SK-N-DZ (cell line): ENCODE results near the gene PKP4.
"Not testable (repeated sequence)": the region's sequence is repeated elsewhere in the genome, so short reads cannot be mapped to it uniquely, and the experiment has no call there.

Source experiments
- DNase-seq: peaks from one replicate; pipeline ENCODE4 v3.0.0-alpha.2; 2015; ENCODE audit warnings: low spot score

Gene PKP4

GRCh38 chr2:158464426-158465281 is 7.9 kb downstream of the PKP4 start:
- no peak for DNase-seq

GRCh38 chr2:158467248-158467647 is 10.5 kb downstream of the PKP4 start:
- no peak for DNase-seq

- not testable (repeated sequence) for DNase-seq
Observed at GRCh38 chr2:158472829-158473228, 16.1 kb downstream of the PKP4 start.

GRCh38 chr2:158473300-158473699 is 16.5 kb downstream of the PKP4 start:
- DNase-seq: not testable (repeated sequence)

- DNase-seq: no peak
Observed at GRCh38 chr2:158473719-158474392, 17.1 kb downstream of the PKP4 start.

GRCh38 chr2:158474526-158475011 is 17.8 kb downstream of the PKP4 start:
- DNase-seq: not testable (repeated sequence)

- no peak for DNase-seq
Observed at GRCh38 chr2:158477202-158477601, 20.4 kb downstream of the PKP4 start.

GRCh38 chr2:158478237-158478636 is 21.5 kb downstream of the PKP4 start:
- DNase-seq: no peak

- DNase-seq: no peak
Observed at GRCh38 chr2:158478816-158479215, 22.1 kb downstream of the PKP4 start.

GRCh38 chr2:158481116-158481515 is 24.4 kb downstream of the PKP4 start:
- DNase-seq: no peak

GRCh38 chr2:158482594-158482993 is 25.8 kb downstream of the PKP4 start:
- no peak for DNase-seq

GRCh38 chr2:158484892-158485556 is 28.3 kb downstream of the PKP4 start:
- DNase-seq: no peak

- no peak for DNase-seq
Observed at GRCh38 chr2:158486150-158486969, 29.6 kb downstream of the PKP4 start.

- no peak for DNase-seq
Observed at GRCh38 chr2:158486970-158487325, 30.2 kb downstream of the PKP4 start.

GRCh38 chr2:158487419-158487818 is 30.7 kb downstream of the PKP4 start:
- DNase-seq: no peak

- no peak for DNase-seq
Observed at GRCh38 chr2:158488442-158489216, 31.9 kb downstream of the PKP4 start.

- no peak for DNase-seq
Observed at GRCh38 chr2:158489366-158490112, 32.8 kb downstream of the PKP4 start.

GRCh38 chr2:158491072-158491471 is 34.3 kb downstream of the PKP4 start:
- DNase-seq: no peak

GRCh38 chr2:158493458-158493857 is 36.7 kb downstream of the PKP4 start:
- DNase-seq: no peak

GRCh38 chr2:158495175-158495574 is 38.4 kb downstream of the PKP4 start:
- DNase-seq: no peak
